ENCODE results near the gene HOXC4.
"Not testable (repeated sequence)": the region's sequence is repeated elsewhere in the genome, so short reads cannot be mapped to it uniquely, and the experiment has no call there.

DNA sequence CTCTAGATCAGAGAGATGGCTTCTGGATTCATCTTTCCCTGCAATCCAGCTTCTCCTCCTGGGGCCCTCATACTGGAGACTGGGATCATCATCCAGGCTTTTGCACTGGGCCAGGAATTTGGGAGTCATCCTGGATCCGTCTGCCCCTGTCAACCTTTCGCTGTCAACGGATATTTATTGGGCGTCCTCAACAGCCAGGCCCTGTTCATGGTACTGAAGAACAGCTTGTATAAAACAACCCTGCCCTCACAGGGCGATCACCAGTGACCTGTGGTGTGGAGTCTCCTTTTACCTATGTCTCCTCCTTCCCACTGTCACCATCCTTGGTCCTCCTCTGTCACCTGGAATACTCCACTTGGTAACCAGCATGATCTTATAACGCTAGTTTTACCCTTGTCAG is 48.6 kb downstream of the HOXC4 start:
- not testable (repeated sequence) for TF ChIP-seq EP300 (IDR thresholded peaks at IDR 0.05; ENCODE audit: borderline replicate concordance in 1 of 2, control insufficient read depth in 1 of 2, low read depth in 2 of 2, low read length in 2 of 2); RAD21 (IDR thresholded peaks at IDR 0.05; ENCODE audit: insufficient read depth, low read depth, low read length)

Data from GM12878 (cell line).